Measurements from ENCODE around the gene ZNF227. TPM values are rescaled to one million over a fixed set of nuclear protein-coding genes. Genes with fewer than 3 reads are reported as not detected.

ZNF227 gene
- total RNA-seq (49.5 and 53.0 TPM in 2 replicates), polyA plus RNA-seq (5.9 and 6.0 TPM in 2 replicates), polyA minus RNA-seq (12.7 and 13.0 TPM in 2 replicates)
- total RNA-seq (2013): 32.5 TPM

DNA sequence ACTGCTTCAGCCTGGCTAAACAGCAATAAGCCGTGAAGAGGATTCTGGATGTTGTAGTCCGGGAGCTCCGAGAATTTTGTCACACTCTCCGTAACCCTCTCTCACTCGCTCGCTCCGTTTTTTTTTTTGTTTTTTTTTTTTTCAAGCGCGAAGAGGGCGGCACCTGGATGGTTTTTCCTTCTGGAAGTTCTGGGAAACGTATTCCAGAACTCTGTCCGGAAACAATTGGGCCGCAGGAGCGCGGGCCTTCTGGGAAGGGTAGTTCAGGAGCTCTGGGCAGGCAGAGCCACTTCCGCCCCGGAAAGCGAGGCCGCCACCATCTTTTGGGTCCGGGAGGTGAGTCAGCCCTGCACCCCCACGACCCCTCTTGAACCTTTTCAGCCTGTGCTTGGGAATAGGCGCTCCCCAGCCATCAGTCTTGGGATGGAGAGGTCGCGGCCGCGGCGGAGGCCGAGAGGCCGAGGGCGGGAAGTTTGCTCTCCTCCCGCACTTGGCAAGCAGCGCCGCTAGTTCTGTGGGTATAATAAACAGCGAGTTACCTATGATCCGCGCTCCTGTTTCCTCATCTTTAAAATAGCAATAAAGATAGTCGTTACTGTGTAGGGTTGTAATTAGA, at the start of gene ZNF227:
Gene ZNF227 (plus strand): TSS at position 283 of the 616 bp plus-strand sequence. CDS start 5,261 bp downstream, outside the sequence.
- peak within 1 kb of the TSS; percentile 86 for H3K4me2 ChIP-seq (replicated peaks; ENCODE audit: low read depth, low read length, poor library complexity, severe bottlenecking)
- Mint-ChIP-seq H3K4me3 (peak within 1 kb of the TSS; percentile 96), H3K4me1 (peaks cover 21% of the 10 kb centered on the region), H3K27ac (peak within 1 kb of the TSS; percentile 93), H3K9me3 (ENCODE audit: insufficient read depth) (peaks cover 4% of the 10 kb centered on the region), H3K27me3 (no peaks in the 10 kb centered on the region)
- peak; percentile 85 for DNase-seq
- no peaks in the 10 kb centered on the region for H4K20me1 ChIP-seq (ENCODE audit: control insufficient read depth, insufficient read depth, low read length, poor library complexity, severe bottlenecking)
- peak within 1 kb of the TSS; percentile 85 to 93 (median 88) for H3K4me3 ChIP-seq (ENCODE audit: control extremely low read depth in 1 of 5, extremely low read depth in 1 of 5, insufficient read depth in 1 of 5, low read depth in 2 of 5, low read length in 4 of 5)
- CTCF ChIA-PET: interaction anchor here (0.7 to 1.1 kb wide), 3 partner anchors 47 to 571 kb away, joined by 4 read pairs; partner anchors contain the start of gene ZNF233
- peak within 1 kb of the TSS; percentile 94 for H2AFZ ChIP-seq (ENCODE audit: insufficient read depth, low read depth, low read length, poor library complexity, severe bottlenecking)
- H3K27ac ChIP-seq (ENCODE audit: low read length in 2 of 2): peak within 1 kb of the TSS; percentile 48 to 77
- H3K9ac ChIP-seq (ENCODE audit: low read length): peak within 1 kb of the TSS; percentile 87
- peaks cover 14 to 15% of the 10 kb centered on the region in 2 donors for H3K4me1 ChIP-seq (ENCODE audit: control insufficient read depth in 2 of 2, insufficient read depth in 2 of 2, low read length in 2 of 2)
- intact Hi-C loops (cut with micrococcal nuclease): loop anchor here (1.0 to 2.0 kb wide), 6 partner anchors 46 to 288 kb away; partner anchors contain the start of genes ZNF180, ZNF225, ZNF226 and ZNF233
- no peaks in the 10 kb centered on the region for H3K27me3 ChIP-seq (replicated peaks in 1 of 4; ENCODE audit: control extremely low read depth in 1 of 4, control insufficient read depth in 3 of 4, insufficient read depth in 4 of 4, low read length in 3 of 4)
- no peak for TF ChIP-seq EZH2 (IDR thresholded peaks at IDR 0.05; ENCODE audit: borderline replicate concordance, insufficient read depth, low read depth, low read length, poor library complexity, severe bottlenecking)
- TF ChIP-seq, protein P1, sequence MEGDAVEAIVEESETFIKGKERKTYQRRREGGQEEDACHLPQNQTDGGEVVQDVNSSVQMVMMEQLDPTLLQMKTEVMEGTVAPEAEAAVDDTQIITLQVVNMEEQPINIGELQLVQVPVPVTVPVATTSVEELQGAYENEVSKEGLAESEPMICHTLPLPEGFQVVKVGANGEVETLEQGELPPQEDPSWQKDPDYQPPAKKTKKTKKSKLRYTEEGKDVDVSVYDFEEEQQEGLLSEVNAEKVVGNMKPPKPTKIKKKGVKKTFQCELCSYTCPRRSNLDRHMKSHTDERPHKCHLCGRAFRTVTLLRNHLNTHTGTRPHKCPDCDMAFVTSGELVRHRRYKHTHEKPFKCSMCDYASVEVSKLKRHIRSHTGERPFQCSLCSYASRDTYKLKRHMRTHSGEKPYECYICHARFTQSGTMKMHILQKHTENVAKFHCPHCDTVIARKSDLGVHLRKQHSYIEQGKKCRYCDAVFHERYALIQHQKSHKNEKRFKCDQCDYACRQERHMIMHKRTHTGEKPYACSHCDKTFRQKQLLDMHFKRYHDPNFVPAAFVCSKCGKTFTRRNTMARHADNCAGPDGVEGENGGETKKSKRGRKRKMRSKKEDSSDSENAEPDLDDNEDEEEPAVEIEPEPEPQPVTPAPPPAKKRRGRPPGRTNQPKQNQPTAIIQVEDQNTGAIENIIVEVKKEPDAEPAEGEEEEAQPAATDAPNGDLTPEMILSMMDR (IDR thresholded peaks at IDR 0.05): no peak
- POLR2A ChIA-PET: interaction anchor here (0.6 to 1.5 kb wide), 6 partner anchors 92 to 413 kb away, joined by 3 to 9 read pairs (median 4); partner anchors contain the start of genes ZNF224, ZNF235 and ZNF45
- H3K79me2 ChIP-seq (ENCODE audit: control insufficient read depth, insufficient read depth, low read length): peaks cover 50% of the 10 kb centered on the region
- ATAC-seq (ENCODE audit: low read depth): peak; percentile 94
- 0% methylated on average over 23 of the region's 37 CpGs for WGBS (ENCODE audit: insufficient coverage)
- peaks cover 0 to 6% (median 3%) of the 10 kb centered on the region in 3 donors for H3K9me3 ChIP-seq (ENCODE audit: control extremely low read depth in 1 of 3, control insufficient read depth in 2 of 3, insufficient read depth in 1 of 3, low read length in 2 of 3)
- H3K36me3 ChIP-seq (replicated peaks in 1 of 2; ENCODE audit: control extremely low read depth in 1 of 2, control insufficient read depth in 1 of 2, extremely low read depth in 1 of 2, insufficient read depth in 2 of 2, low read length in 1 of 2): peaks cover 2 to 18% of the 10 kb centered on the region in 2 experiments

DNA sequence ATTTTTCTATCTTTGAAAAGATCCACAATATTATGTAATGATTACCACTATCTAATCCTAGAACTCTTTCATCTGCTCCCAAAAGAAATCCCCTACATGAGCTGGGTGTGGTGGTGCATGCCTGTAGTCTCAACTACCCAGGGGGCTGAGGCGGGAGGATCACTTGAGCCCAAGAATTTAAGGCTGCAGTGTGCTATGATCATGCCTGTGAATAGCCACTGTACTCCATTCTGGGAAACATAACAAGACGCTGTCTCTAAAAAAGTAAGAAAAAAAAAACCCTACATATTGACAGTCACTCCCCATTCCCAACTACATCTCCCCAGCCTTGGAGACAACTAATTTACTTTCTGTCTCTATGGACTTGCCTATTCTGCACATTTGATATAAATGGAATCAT, 48.5 kb upstream of the ZNF227 start:
- Mint-ChIP-seq H3K4me3 (no peak overlapping the region), H3K9me3 (ENCODE audit: insufficient read depth) (peaks cover 6% of the 10 kb centered on the region), H3K27me3 (no peaks in the 10 kb centered on the region), H3K4me1 (peaks cover 31% of the 10 kb centered on the region), H3K27ac (no peak overlapping the region)
- TF ChIP-seq, protein P1 (IDR thresholded peaks at IDR 0.05): no peak
- TF ChIP-seq EZH2 (IDR thresholded peaks at IDR 0.05; ENCODE audit: borderline replicate concordance, insufficient read depth, low read depth, low read length, poor library complexity, severe bottlenecking): no peak
- POLR2A ChIA-PET: no interaction called here
- Histone ChIP-seq H3K27ac (ENCODE audit: low read length in 2 of 2) (no peak overlapping the region), H3K9me3 (ENCODE audit: control extremely low read depth in 1 of 3, control insufficient read depth in 2 of 3, insufficient read depth in 1 of 3, low read length in 2 of 3) (peaks cover 6 to 32% (median 19%) of the 10 kb centered on the region in 3 donors), H4K20me1 (ENCODE audit: control insufficient read depth, insufficient read depth, low read length, poor library complexity, severe bottlenecking) (no peaks in the 10 kb centered on the region), H3K4me2 (replicated peaks; ENCODE audit: low read depth, low read length, poor library complexity, severe bottlenecking) (no peak overlapping the region), H2AFZ (ENCODE audit: insufficient read depth, low read depth, low read length, poor library complexity, severe bottlenecking) (no peak overlapping the region), H3K79me2 (ENCODE audit: control insufficient read depth, insufficient read depth, low read length) (peaks cover 28% of the 10 kb centered on the region), H3K4me3 (ENCODE audit: control extremely low read depth in 1 of 5, extremely low read depth in 1 of 5, insufficient read depth in 1 of 5, low read depth in 2 of 5, low read length in 4 of 5) (no peak overlapping the region), H3K9ac (ENCODE audit: low read length) (no peak overlapping the region), H3K36me3 (replicated peaks in 1 of 2; ENCODE audit: control extremely low read depth in 1 of 2, control insufficient read depth in 1 of 2, extremely low read depth in 1 of 2, insufficient read depth in 2 of 2, low read length in 1 of 2) (peaks cover 3 to 17% of the 10 kb centered on the region in 2 experiments), H3K4me1 (ENCODE audit: control insufficient read depth in 2 of 2, insufficient read depth in 2 of 2, low read length in 2 of 2) (peaks cover 11 to 16% of the 10 kb centered on the region in 2 donors), H3K27me3 (replicated peaks in 1 of 4; ENCODE audit: control extremely low read depth in 1 of 4, control insufficient read depth in 3 of 4, insufficient read depth in 4 of 4, low read length in 3 of 4) (no peaks in the 10 kb centered on the region)
- DNase-seq (no peak), ATAC-seq (ENCODE audit: low read depth) (no peak)
- CTCF ChIA-PET: no interaction called here
- 100% methylated on average over 1 of the region's 2 CpGs for WGBS (ENCODE audit: insufficient coverage)
- intact Hi-C loops (cut with micrococcal nuclease): loop anchor here (1.0 to 2.0 kb wide), 2 partner anchors 69 to 285 kb away; partner anchors contain the start of genes ZNF224 and ZNF229
